OCI-LY3 (cell line): ENCODE measurements around the gene LRPPRC.

Experiments
- EZH2phosphoT487 ChIP-seq: fragments of 200-600 bp; shearing (Covaris generic); IDR thresholded peaks from 2 replicates; pipeline ENCODE4 v1.6.1; 2018; ENCODE audit warnings: antibody characterized with exemption, mixed run types, low read depth
- TF ChIP-seq, protein P1 (sequence below): fragments of 200-600, 300-600 bp; sonication (generic); IDR thresholded peaks from 2 replicates; pipeline ENCODE4 v1.5.1; 2014; ENCODE audit warnings: antibody characterized with exemption, low read length, low read depth

DNA sequence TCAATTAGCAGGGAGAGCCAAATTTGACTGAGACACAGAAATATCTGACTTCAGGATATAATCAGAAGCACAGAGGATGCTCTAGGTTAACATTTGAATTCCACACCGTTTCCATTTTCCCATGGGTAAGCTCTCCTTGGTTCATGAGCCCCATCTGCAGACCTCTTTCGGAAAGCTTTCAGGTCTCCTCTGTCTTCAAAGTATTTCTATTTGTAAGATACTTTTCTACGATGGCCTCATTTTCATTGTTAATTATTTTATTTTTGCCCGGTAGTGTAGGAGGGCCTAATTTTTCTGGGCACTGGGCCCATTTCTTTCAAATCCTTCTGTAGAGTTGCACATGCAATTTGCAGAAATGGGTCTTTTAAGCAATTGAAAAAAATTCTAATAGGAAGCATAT is 53.8 kb downstream of the LRPPRC start:
- TF ChIP-seq, protein P1, sequence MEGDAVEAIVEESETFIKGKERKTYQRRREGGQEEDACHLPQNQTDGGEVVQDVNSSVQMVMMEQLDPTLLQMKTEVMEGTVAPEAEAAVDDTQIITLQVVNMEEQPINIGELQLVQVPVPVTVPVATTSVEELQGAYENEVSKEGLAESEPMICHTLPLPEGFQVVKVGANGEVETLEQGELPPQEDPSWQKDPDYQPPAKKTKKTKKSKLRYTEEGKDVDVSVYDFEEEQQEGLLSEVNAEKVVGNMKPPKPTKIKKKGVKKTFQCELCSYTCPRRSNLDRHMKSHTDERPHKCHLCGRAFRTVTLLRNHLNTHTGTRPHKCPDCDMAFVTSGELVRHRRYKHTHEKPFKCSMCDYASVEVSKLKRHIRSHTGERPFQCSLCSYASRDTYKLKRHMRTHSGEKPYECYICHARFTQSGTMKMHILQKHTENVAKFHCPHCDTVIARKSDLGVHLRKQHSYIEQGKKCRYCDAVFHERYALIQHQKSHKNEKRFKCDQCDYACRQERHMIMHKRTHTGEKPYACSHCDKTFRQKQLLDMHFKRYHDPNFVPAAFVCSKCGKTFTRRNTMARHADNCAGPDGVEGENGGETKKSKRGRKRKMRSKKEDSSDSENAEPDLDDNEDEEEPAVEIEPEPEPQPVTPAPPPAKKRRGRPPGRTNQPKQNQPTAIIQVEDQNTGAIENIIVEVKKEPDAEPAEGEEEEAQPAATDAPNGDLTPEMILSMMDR, result no peak
- no peak for TF ChIP-seq EZH2phosphoT487
